H1 (cell line): Measurements from ENCODE around the gene PHEX. TPM values are rescaled to one million over a fixed set of nuclear protein-coding genes. Genes with fewer than 3 reads are reported as not detected.

ENCODE experiments used
- JUN ChIP-seq: IDR thresholded peaks from 2 replicates; pipeline ENCODE4 v1.6.1; 2011; ENCODE audit warnings: low read depth, mild to moderate bottlenecking, improper control_type of control experiment, low read length
- JUND ChIP-seq: IDR thresholded peaks from 2 replicates; pipeline ENCODE4 v1.6.1; 2011; ENCODE audit warnings: mild to moderate bottlenecking, improper control_type of control experiment, low read length
- PHF8 ChIP-seq: fragments of 200-600 bp; sonication (generic); conservative IDR thresholded peaks from 2 replicates; pipeline ENCODE4 v1.7.1; 2012; ENCODE audit warnings: low read depth, mild to moderate bottlenecking, inconsistent platforms, low read length, moderate library complexity
- RAD21 ChIP-seq, 2 experiments: IDR thresholded peaks in 1 of 2; conservative IDR thresholded peaks in 1 of 2; 2 replicates each; pipeline ENCODE4 v1.6.1; 2011; ENCODE audit warnings: low read depth in 2 of 2, low read length in 2 of 2, improper control_type of control experiment in 1 of 2, inconsistent platforms in 1 of 2, mild to moderate bottlenecking in 1 of 2, moderate library complexity in 1 of 2
- RFX5 ChIP-seq: IDR thresholded peaks from 2 replicates; pipeline ENCODE4 v1.6.1; 2011; ENCODE audit warnings: low read depth, low read length, improper control_type of control experiment, borderline replicate concordance
- SIN3A ChIP-seq, 2 experiments: IDR thresholded peaks in 1 of 2; conservative IDR thresholded peaks in 1 of 2; 2 replicates each; pipeline ENCODE4 v1.6.1; 2011 to 2012; ENCODE audit warnings: low read length in 2 of 2, improper control_type of control experiment in 1 of 2, low read depth in 1 of 2, mild to moderate bottlenecking in 1 of 2
- SP4 ChIP-seq: IDR thresholded peaks from 2 replicates; pipeline ENCODE4 v1.6.1; 2012; ENCODE audit warnings: low read length, inconsistent platforms
- polyA plus RNA-seq, 7 experiments: library from polyadenylated mRNA; depleted of rRNA in 3 of 7; stranded (reverse) in 5 of 7; unstranded in 2 of 7; fragments of >200 nt in 5 of 7; fragments of 200-250 nt in 2 of 7; gene quantifications; 1 replicate in 5 of 7; 2 replicates in 1 of 7; 4 replicates in 1 of 7; pipeline versions ENCODE4 v1.2.1 to v1.2.3, GENCODE V29; 2011 to 2013; ENCODE audit warnings: missing spikeins in 2 of 7, mixed read lengths in 2 of 7
- total RNA-seq: library from RNA; stranded (reverse); fragmentation: NEBNext Ultra II Directional; extraction: Animal tissue kit (Norgen Biotek cat#: 25700); gene quantifications from 2 replicates; pipeline ENCODE4 v1.2.1, GENCODE V29; 2021
- TF ChIP-seq, protein P1 (sequence below): fragments of 300-600 bp; sonication (generic); IDR thresholded peaks from 2 replicates; pipeline ENCODE4 v1.7.1; 2012; ENCODE audit warnings: low read length, moderate library complexity, mild to moderate bottlenecking, inconsistent platforms; ENCODE audit not compliant: insufficient replicate concordance

Gene PHEX
- total and polyA plus RNA-seq, 2 of the 8 experiments (the other 6 are each of a cell fraction or from before 2014, with no cell fraction given) = 0.03 to 0.11 TPM

DNA sequence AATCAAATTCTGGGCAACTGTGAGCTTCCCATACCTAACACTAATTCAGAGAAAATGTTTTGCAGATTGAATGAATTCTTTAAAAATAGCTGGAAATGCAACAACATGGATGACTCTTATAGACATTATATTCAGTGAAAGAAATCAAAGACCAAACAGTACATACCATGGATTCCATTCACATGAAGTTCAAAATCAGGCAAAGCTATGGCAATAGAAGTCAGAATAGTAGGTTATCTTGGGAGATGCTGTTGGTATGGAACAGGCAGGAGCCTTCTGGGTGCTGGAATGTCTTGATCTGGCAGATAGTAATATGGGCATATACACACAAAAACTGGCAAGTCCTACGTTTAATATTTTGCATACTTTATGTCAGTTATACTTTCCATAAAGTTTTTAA, 215.0 kb downstream of the PHEX start (continued):
- TF ChIP-seq, protein P1, sequence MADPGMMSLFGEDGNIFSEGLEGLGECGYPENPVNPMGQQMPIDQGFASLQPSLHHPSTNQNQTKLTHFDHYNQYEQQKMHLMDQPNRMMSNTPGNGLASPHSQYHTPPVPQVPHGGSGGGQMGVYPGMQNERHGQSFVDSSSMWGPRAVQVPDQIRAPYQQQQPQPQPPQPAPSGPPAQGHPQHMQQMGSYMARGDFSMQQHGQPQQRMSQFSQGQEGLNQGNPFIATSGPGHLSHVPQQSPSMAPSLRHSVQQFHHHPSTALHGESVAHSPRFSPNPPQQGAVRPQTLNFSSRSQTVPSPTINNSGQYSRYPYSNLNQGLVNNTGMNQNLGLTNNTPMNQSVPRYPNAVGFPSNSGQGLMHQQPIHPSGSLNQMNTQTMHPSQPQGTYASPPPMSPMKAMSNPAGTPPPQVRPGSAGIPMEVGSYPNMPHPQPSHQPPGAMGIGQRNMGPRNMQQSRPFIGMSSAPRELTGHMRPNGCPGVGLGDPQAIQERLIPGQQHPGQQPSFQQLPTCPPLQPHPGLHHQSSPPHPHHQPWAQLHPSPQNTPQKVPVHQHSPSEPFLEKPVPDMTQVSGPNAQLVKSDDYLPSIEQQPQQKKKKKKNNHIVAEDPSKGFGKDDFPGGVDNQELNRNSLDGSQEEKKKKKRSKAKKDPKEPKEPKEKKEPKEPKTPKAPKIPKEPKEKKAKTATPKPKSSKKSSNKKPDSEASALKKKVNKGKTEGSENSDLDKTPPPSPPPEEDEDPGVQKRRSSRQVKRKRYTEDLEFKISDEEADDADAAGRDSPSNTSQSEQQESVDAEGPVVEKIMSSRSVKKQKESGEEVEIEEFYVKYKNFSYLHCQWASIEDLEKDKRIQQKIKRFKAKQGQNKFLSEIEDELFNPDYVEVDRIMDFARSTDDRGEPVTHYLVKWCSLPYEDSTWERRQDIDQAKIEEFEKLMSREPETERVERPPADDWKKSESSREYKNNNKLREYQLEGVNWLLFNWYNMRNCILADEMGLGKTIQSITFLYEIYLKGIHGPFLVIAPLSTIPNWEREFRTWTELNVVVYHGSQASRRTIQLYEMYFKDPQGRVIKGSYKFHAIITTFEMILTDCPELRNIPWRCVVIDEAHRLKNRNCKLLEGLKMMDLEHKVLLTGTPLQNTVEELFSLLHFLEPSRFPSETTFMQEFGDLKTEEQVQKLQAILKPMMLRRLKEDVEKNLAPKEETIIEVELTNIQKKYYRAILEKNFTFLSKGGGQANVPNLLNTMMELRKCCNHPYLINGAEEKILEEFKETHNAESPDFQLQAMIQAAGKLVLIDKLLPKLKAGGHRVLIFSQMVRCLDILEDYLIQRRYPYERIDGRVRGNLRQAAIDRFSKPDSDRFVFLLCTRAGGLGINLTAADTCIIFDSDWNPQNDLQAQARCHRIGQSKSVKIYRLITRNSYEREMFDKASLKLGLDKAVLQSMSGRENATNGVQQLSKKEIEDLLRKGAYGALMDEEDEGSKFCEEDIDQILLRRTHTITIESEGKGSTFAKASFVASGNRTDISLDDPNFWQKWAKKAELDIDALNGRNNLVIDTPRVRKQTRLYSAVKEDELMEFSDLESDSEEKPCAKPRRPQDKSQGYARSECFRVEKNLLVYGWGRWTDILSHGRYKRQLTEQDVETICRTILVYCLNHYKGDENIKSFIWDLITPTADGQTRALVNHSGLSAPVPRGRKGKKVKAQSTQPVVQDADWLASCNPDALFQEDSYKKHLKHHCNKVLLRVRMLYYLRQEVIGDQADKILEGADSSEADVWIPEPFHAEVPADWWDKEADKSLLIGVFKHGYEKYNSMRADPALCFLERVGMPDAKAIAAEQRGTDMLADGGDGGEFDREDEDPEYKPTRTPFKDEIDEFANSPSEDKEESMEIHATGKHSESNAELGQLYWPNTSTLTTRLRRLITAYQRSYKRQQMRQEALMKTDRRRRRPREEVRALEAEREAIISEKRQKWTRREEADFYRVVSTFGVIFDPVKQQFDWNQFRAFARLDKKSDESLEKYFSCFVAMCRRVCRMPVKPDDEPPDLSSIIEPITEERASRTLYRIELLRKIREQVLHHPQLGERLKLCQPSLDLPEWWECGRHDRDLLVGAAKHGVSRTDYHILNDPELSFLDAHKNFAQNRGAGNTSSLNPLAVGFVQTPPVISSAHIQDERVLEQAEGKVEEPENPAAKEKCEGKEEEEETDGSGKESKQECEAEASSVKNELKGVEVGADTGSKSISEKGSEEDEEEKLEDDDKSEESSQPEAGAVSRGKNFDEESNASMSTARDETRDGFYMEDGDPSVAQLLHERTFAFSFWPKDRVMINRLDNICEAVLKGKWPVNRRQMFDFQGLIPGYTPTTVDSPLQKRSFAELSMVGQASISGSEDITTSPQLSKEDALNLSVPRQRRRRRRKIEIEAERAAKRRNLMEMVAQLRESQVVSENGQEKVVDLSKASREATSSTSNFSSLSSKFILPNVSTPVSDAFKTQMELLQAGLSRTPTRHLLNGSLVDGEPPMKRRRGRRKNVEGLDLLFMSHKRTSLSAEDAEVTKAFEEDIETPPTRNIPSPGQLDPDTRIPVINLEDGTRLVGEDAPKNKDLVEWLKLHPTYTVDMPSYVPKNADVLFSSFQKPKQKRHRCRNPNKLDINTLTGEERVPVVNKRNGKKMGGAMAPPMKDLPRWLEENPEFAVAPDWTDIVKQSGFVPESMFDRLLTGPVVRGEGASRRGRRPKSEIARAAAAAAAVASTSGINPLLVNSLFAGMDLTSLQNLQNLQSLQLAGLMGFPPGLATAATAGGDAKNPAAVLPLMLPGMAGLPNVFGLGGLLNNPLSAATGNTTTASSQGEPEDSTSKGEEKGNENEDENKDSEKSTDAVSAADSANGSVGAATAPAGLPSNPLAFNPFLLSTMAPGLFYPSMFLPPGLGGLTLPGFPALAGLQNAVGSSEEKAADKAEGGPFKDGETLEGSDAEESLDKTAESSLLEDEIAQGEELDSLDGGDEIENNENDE = no peak
- TF ChIP-seq JUN (no peak), PHF8 (no peak), RAD21 (IDR thresholded peaks at IDR 0.05 in 1 of 2, conservative IDR thresholded peaks at IDR 0.05 in 1 of 2; ENCODE audit: low read depth in 2 of 2, low read length in 2 of 2) (no peak), JUND (no peak), SIN3A (conservative IDR thresholded peaks at IDR 0.05 in 1 of 2, IDR thresholded peaks at IDR 0.05 in 1 of 2; ENCODE audit: low read depth in 1 of 2, low read length in 2 of 2) (no peak), SP4 (no peak), RFX5 (no peak)
